Stimulated activated CD4-positive, alpha-beta T cell treated with anti-CD3 and anti-CD28 coated beads, Interleukin-2, amount 100 ng/mL, for 48 hours (primary cell): ENCODE measurements around the gene PANK3.
"Not testable (repeated sequence)": the region's sequence is repeated elsewhere in the genome, so short reads cannot be mapped to it uniquely, and the experiment has no call there.

Experiments used
- DNase-seq, 2 donors: peaks; one replicate each; pipeline ENCODE4 v3.0.0-alpha.2; 2020

Gene PANK3

GRCh38 chr5:168591302-168592013 lies 12.3 kb upstream of the PANK3 start:
- no peak for DNase-seq

- no peak for DNase-seq
Observed at GRCh38 chr5:168590666-168591065, 11.5 kb upstream of the PANK3 start.

- no peak for DNase-seq
Observed at GRCh38 chr5:168587987-168588386, 8.8 kb upstream of the PANK3 start.

GRCh38 chr5:168585119-168585856 lies 6.1 kb upstream of the PANK3 start:
- no peak for DNase-seq

GRCh38 chr5:168583742-168584482 lies 4.7 kb upstream of the PANK3 start:
- DNase-seq, result no peak

GRCh38 chr5:168580814-168581469 lies 1.8 kb upstream of the PANK3 start:
- not testable (repeated sequence) for DNase-seq

- DNase-seq, result no peak
Observed at GRCh38 chr5:168580227-168580508, 1.0 kb upstream of the PANK3 start.

- peak; percentile 90 to 91 for DNase-seq
Observed at GRCh38 chr5:168579488-168580226, 489 bp upstream of the PANK3 start.

- no peak for DNase-seq
Observed at GRCh38 chr5:168578006-168578405, 1.2 kb downstream of the PANK3 start.

GRCh38 chr5:168575391-168576372 lies 3.5 kb downstream of the PANK3 start:
- DNase-seq, result no peak

GRCh38 chr5:168574156-168574555 lies 5.0 kb downstream of the PANK3 start:
- DNase-seq, result not testable (repeated sequence)

- DNase-seq, result not testable (repeated sequence)
Observed at GRCh38 chr5:168573663-168574062, 5.5 kb downstream of the PANK3 start.

- DNase-seq, result no peak
Observed at GRCh38 chr5:168570490-168571328, 8.5 kb downstream of the PANK3 start.

- DNase-seq, result no peak
Observed at GRCh38 chr5:168568738-168569137, 10.4 kb downstream of the PANK3 start.

- DNase-seq, result no peak
Observed at GRCh38 chr5:168563959-168564358, 15.2 kb downstream of the PANK3 start.

- DNase-seq, result no peak
Observed at GRCh38 chr5:168562279-168562678, 16.9 kb downstream of the PANK3 start.

- no peak for DNase-seq
Observed at GRCh38 chr5:168557389-168557788, 21.8 kb downstream of the PANK3 start.

- DNase-seq, result no peak
Observed at GRCh38 chr5:168553377-168554130, 25.6 kb downstream of the PANK3 start.

GRCh38 chr5:168552146-168552545 lies 27.0 kb downstream of the PANK3 start:
- no peak for DNase-seq

- no peak for DNase-seq
Observed at GRCh38 chr5:168550656-168551055, 28.5 kb downstream of the PANK3 start.
